ENCODE measurements around the gene TNFRSF13B. TPM values are rescaled to one million over a fixed set of nuclear protein-coding genes. Genes with fewer than 3 reads are reported as not detected.

TNFRSF13B gene
- total RNA-seq, 1 donor from 2014 or later, result not detected

DNA sequence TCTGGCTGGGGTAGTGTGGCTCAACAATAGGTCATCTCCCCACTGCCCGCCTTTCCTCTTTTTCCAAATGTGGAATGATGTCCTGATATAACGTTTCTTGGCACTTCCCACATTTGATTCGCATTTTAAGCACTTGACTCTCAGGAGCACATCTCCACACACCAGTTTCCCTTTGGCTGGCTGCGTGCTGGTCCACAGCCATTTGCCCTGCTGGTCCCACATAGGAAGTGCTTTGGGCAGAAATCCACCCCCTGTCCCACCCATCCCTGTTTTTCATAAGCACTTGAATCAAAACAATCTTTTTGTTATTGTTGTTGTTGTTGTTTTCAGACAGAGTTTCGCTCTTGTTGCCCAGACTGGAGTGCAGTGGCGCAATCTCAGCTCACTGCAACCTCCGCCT lies 24.0 kb upstream of the TNFRSF13B start:
- no peaks in the 10 kb centered on the region for H3K36me3 ChIP-seq
- no peaks in the 10 kb centered on the region for H3K4me1 ChIP-seq
- intact Hi-C loops (cut with DNase I), result no loop called here
- H3K27me3 ChIP-seq, result no peaks in the 10 kb centered on the region
- no peak for DNase-seq (ENCODE audit: low spot score in 2 of 2)
- H3K9me3 ChIP-seq, result no peaks in the 10 kb centered on the region
- no peak overlapping the region for H3K27ac ChIP-seq
- no peak overlapping the region for H3K4me3 ChIP-seq
- TF ChIP-seq, protein P1, sequence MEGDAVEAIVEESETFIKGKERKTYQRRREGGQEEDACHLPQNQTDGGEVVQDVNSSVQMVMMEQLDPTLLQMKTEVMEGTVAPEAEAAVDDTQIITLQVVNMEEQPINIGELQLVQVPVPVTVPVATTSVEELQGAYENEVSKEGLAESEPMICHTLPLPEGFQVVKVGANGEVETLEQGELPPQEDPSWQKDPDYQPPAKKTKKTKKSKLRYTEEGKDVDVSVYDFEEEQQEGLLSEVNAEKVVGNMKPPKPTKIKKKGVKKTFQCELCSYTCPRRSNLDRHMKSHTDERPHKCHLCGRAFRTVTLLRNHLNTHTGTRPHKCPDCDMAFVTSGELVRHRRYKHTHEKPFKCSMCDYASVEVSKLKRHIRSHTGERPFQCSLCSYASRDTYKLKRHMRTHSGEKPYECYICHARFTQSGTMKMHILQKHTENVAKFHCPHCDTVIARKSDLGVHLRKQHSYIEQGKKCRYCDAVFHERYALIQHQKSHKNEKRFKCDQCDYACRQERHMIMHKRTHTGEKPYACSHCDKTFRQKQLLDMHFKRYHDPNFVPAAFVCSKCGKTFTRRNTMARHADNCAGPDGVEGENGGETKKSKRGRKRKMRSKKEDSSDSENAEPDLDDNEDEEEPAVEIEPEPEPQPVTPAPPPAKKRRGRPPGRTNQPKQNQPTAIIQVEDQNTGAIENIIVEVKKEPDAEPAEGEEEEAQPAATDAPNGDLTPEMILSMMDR (IDR thresholded peaks at IDR 0.05), result no peak

DNA sequence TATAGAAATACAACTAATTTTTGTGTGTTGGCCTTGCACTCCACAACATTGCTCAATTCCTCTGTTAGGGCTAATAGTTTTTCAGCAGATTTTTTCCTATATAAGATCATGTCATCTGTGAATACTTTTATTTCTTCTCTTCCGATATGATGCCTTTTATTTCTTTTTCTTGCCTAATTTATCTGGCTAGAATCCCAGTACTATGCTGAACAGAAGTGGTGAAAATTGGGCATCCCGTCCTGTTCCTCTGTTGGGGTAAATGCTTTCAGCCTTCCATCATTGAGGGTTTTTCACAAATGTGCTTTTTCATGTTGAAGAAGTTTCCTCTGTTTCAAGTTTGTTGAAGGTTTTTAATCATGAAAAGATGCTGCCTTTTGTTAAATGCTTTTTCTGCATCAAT lies 22.7 kb upstream of the TNFRSF13B start:
- DNase-seq (ENCODE audit: low spot score in 2 of 2), result no peak
- H3K4me1 ChIP-seq, result no peaks in the 10 kb centered on the region
- no peak overlapping the region for H3K4me3 ChIP-seq
- no peaks in the 10 kb centered on the region for H3K27me3 ChIP-seq
- no peaks in the 10 kb centered on the region for H3K9me3 ChIP-seq
- intact Hi-C loops (cut with DNase I), result no loop called here
- no peak overlapping the region for H3K27ac ChIP-seq
- TF ChIP-seq, protein P1 (IDR thresholded peaks at IDR 0.05), result no peak
- H3K36me3 ChIP-seq, result no peaks in the 10 kb centered on the region

DNA sequence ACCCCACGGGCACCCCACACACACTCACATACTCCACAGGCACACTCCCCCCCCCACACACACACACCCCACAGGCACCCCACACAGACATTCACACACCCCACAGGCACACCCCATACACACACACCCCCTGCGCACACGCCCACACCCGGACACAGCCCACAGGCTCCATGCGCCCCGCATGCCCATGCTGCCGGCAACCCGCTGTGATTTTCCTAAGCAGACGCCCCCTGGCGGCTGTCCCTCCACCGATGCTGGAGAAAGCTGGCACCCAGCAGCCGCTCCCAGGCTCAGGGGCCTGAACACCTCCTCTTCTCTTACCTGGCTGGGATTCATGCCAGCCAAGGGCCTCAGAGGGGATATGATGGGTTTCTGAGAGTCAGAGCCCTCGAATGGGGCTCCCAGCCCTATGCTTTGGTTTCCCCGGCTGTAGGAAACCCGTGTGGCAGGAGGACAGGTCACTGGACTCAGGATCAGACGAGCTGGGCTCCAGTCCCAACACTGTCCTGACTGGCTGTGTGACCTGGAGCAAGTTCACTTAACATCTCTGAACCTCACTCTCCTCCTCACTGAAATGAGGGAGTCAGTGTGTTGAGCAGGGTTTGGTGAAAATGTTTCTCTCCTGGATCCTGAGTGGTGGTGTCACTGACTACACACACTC lies 19.6 kb upstream of the TNFRSF13B start:
- intact Hi-C loops (cut with DNase I), result loop anchor here (2.0 kb wide), 1 partner anchor 455 kb away; no protein-coding TSS in a partner anchor
- Histone ChIP-seq H3K4me3 (no peak overlapping the region), H3K9me3 (no peaks in the 10 kb centered on the region), H3K36me3 (no peaks in the 10 kb centered on the region), H3K4me1 (no peaks in the 10 kb centered on the region), H3K27me3 (no peaks in the 10 kb centered on the region), H3K27ac (no peak overlapping the region)
- DNase-seq (ENCODE audit: low spot score in 2 of 2), result peak in 1 of 2 donors; percentile 90
- TF ChIP-seq, protein P1 (IDR thresholded peaks at IDR 0.05), result peak; percentile 64 to 86 (median 78)

DNA sequence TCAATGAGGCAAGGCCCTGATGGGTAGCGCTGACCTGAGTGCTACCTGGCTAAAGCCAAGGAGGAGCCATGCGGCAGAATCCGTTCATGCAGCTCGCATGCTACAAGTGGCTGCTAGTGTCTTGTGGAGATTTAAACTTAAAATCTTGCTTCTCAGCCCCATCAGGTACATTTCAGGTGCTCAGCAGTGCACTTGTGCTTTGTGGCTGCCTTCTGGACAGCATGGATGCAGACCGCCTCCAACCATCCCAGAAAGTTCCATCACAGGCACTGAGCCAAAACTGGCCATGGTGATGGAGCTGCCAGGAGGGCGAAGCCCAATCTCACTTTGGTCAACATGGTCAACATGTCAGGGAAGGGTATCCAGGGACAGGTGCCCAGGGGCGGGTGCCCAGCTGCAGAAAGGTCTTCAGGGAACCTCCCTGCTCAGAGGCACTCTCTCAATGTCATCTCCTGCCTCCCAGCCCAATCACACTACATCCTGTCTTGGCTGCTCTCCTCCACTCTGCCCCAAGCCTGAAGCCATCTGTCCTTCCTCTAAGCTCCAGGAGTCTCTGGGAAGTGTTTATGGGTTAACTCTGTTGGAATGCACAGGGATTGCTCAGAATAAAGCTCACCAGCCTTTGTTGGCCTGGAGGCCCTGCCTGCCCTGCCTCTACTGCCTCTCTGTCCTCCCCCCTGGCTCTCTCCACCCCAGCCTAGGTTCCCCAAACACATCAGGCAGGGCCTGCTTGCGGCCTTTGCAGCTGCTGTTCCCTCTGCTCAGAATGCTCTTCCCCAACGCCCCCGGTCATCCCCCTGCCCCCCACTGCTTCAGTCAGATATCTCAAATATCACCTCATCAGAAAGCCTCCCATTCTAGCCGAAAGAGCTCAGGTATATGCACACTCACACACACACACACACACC lies 18.3 kb upstream of the TNFRSF13B start:
- intact Hi-C loops (cut with DNase I), result loop anchor here (2.0 kb wide), 1 partner anchor 453 kb away; no protein-coding TSS in a partner anchor
- DNase-seq (ENCODE audit: low spot score in 2 of 2), result no peak
- Histone ChIP-seq H3K4me1 (no peaks in the 10 kb centered on the region), H3K36me3 (no peaks in the 10 kb centered on the region), H3K9me3 (no peaks in the 10 kb centered on the region), H3K27me3 (no peaks in the 10 kb centered on the region), H3K4me3 (no peak overlapping the region), H3K27ac (no peak overlapping the region)
- TF ChIP-seq, protein P1 (IDR thresholded peaks at IDR 0.05), result no peak

DNA sequence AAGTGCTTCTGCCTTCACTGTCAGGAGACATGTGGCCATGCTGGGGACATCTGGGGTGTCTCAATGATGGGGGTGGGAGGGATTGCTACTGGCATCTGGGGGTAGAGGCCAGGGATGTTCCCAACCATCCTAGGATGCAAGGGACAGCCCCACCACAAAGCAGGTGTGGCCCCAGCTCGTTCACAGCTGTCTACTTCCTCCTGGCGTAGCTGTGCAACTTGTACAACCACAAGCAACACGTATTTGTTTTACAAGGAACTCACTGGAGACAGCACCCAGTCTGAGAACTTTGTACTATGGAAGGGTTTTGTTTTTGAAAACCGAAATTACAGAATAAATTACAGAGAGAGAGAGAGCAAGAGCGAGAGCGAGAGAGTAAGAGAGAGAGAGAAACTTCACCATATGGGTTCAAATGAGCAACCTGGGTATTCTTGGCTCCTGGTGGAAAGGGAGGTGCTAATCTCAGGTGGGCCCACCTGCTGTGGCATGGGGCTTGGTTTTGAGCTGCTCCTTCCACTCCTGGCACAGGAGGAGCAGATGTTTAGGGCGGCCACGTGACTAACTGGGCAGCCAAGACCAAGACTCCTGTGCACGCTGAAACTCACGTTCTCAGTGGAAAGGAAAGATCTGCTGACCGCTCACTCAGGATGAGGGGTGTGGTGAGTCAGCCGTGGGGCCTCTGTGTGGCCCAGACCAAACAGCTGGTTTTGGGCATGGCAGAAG lies 17.5 kb upstream of the TNFRSF13B start:
- intact Hi-C loops (cut with DNase I), result no loop called here
- Histone ChIP-seq H3K4me1 (no peaks in the 10 kb centered on the region), H3K4me3 (no peak overlapping the region), H3K27ac (no peak overlapping the region), H3K27me3 (no peaks in the 10 kb centered on the region), H3K9me3 (no peaks in the 10 kb centered on the region), H3K36me3 (no peaks in the 10 kb centered on the region)
- TF ChIP-seq, protein P1 (IDR thresholded peaks at IDR 0.05), result no peak
- no peak for DNase-seq (ENCODE audit: low spot score in 2 of 2)
